ENCODE data around the gene TMEM248. TPM values are rescaled to one million over a fixed set of nuclear protein-coding genes. Genes with fewer than 3 reads are reported as not detected.
A peak's percentile ranks its signal among the peaks of the same experiment; 100 is the strongest.
"Not testable (repeated sequence)": the region's sequence is repeated elsewhere in the genome, so short reads cannot be mapped to it uniquely, and the experiment has no call there.

The TMEM248 gene
- total RNA-seq, 2 donors from 2014 or later, result 67.4 to 85.7 TPM

DNA sequence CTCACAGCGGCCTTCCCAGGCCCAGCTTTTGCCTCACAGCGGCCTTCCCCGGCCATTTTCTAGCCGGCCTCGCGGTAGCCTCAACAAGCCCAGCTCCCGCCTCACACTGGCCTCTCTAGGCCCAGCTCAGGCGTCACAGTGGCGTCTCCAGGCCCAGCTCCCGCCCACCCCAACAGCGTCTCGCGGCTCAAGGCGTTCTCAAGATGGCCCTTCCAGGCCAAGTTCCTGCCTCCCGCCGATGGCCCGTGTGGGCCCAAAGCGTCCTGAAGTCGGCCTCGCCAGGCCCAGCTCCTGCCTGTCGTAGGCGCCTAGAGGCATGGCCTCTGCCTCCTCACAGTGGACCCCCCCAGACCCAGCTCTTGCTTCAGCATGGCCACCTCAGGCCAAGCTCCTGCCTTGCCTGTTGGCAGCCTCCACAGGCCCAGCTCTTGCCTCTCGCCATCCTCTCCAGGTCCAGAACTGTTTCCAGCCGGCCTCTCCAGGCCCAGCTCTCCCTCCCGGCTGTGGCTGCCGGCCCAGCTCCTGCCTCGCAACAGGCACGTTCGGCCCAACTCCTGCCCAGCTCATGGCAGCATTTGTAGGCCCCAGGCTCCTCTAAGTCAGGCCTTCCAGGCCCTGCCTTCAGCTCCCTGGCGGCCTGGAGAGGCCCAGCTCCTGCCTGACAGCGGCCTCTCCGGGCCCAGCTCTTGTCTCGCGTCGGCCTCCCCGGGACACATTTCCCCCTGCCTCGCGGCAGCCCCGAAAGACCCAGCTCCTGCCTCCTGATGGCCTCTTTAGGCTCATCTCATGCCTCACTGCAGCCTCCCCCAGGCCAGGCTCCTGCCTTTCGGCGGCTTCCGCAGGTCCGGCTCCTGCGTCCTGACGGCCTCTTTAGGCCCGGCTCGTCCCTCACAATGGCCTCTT is 18.8 kb upstream of the TMEM248 start:
- ATAC-seq (replicated peaks), result no peak
- Mint-ChIP-seq H3K4me3 (no peak overlapping the region), H3K36me3 (ENCODE audit: low read depth) (no peaks in the 10 kb centered on the region), H3K27me3 (no peaks in the 10 kb centered on the region), H3K4me1 (no peaks in the 10 kb centered on the region), H3K27ac (peak overlapping the region; percentile 17), H3K9me3 (no peaks in the 10 kb centered on the region)

- ATAC-seq (replicated peaks), result no peak
- Mint-ChIP-seq H3K4me1 (no peaks in the 10 kb centered on the region), H3K36me3 (ENCODE audit: low read depth) (no peaks in the 10 kb centered on the region), H3K27ac (no peak overlapping the region), H3K9me3 (no peaks in the 10 kb centered on the region), H3K27me3 (no peaks in the 10 kb centered on the region), H3K4me3 (no peak overlapping the region)
Measured at GRCh38 chr7:66902844-66903180, 18.2 kb upstream of the TMEM248 start.

DNA sequence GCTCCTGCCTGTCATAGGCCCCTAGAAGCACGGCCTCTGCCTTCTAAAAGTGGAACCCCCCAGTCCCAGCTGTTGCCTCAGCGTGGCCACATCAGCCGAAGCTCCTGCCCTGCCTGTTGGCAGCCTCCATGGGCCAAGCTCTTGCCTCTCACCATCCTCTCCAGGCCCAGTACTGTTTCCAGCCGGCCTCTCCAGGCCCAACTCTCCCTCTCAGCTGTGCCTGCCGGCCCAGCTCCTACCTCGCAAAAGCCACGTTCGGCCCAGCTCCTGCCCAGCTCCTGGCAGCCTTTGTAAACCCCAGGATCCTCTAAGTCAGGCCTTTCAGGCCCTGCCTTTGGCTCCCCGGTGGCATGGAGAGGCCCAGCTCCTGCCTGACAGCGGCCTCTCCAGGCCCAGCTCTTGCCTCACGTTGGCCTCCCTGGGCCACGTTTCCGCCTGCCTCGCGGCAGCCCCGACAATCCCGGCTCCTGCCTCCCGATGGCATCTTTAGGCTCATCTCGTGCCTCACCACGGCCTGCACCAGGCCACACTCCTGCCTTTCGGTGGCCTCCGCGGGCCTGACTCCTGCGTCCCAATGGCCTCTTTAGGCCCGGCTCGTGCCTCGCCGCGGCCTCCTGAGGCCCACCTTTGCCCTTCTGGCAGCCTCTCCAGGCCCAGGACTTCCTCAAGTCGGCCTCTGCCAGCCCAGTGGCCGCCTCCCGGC is 17.5 kb upstream of the TMEM248 start:
- Mint-ChIP-seq H3K36me3 (ENCODE audit: low read depth) (no peaks in the 10 kb centered on the region), H3K27me3 (no peaks in the 10 kb centered on the region), H3K27ac (no peak overlapping the region), H3K4me1 (no peaks in the 10 kb centered on the region), H3K4me3 (no peak overlapping the region), H3K9me3 (no peaks in the 10 kb centered on the region)
- no peak for ATAC-seq (replicated peaks)

GRCh38 chr7:66904063-66904593 is 16.9 kb upstream of the TMEM248 start:
- H3K9me3 Mint-ChIP-seq, result no peaks in the 10 kb centered on the region
- H3K27ac Mint-ChIP-seq, result no peak overlapping the region
- H3K27me3 Mint-ChIP-seq, result no peaks in the 10 kb centered on the region
- H3K36me3 Mint-ChIP-seq (ENCODE audit: low read depth), result no peaks in the 10 kb centered on the region
- H3K4me1 Mint-ChIP-seq, result no peaks in the 10 kb centered on the region
- H3K4me3 Mint-ChIP-seq, result no peak overlapping the region
- ATAC-seq (replicated peaks), result no peak

GRCh38 chr7:66905278-66905677 is 15.7 kb upstream of the TMEM248 start:
- no peak overlapping the region for H3K4me3 Mint-ChIP-seq
- H3K36me3 Mint-ChIP-seq (ENCODE audit: low read depth), result no peaks in the 10 kb centered on the region
- H3K4me1 Mint-ChIP-seq, result no peaks in the 10 kb centered on the region
- no peak for ATAC-seq (replicated peaks)
- H3K27me3 Mint-ChIP-seq, result no peaks in the 10 kb centered on the region
- peak overlapping the region; percentile 78 for H3K27ac Mint-ChIP-seq
- no peaks in the 10 kb centered on the region for H3K9me3 Mint-ChIP-seq

GRCh38 chr7:66905689-66906088 is 15.3 kb upstream of the TMEM248 start:
- H3K27ac Mint-ChIP-seq, result peak overlapping the region; percentile 78
- no peaks in the 10 kb centered on the region for H3K4me1 Mint-ChIP-seq
- H3K4me3 Mint-ChIP-seq, result no peak overlapping the region
- no peaks in the 10 kb centered on the region for H3K36me3 Mint-ChIP-seq (ENCODE audit: low read depth)
- H3K9me3 Mint-ChIP-seq, result no peaks in the 10 kb centered on the region
- no peak for ATAC-seq (replicated peaks)
- H3K27me3 Mint-ChIP-seq, result no peaks in the 10 kb centered on the region

DNA sequence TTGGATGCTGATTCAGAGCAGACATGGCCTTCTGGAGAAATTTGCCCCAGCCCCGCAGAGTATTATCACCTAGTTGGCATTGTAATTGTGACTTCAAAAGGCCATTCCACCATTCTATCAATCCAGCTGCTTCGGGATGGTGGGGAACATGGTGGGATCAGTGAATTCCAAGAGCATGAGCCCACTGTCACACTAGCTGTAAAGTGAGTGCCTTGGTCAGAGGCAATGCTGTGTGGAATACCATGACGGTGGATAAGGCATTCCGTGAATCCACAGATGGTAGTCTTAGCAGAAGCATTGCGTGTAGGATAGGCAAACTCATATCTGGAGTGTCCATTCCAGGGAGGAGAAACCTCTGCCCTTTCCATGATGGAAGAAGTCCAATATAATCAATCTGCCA is 13.3 kb upstream of the TMEM248 start:
- H3K4me1 Mint-ChIP-seq, result no peaks in the 10 kb centered on the region
- ATAC-seq (replicated peaks), result no peak
- H3K9me3 Mint-ChIP-seq, result no peaks in the 10 kb centered on the region
- H3K36me3 Mint-ChIP-seq (ENCODE audit: low read depth), result no peaks in the 10 kb centered on the region
- no peaks in the 10 kb centered on the region for H3K27me3 Mint-ChIP-seq
- no peak overlapping the region for H3K27ac Mint-ChIP-seq
- no peak overlapping the region for H3K4me3 Mint-ChIP-seq

DNA sequence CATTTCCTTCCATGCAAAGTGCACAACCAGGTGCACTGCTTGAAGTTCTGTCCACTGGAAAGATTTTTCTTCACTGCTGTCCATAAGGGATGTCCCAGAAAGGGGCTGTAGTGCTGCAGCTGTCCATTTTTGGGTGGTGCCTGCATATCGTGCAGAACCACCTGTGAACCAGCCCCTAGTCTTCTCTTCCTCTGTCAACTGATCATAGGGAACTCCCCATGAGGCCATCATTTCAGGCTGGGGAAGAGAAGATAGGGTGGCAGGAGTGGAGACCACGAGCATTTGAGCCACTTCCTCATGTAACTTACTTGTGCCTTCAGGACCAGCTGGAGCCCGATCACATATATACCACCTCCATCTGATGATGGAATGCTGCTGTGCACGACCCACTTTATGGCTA is 12.4 kb upstream of the TMEM248 start:
- H3K4me1 Mint-ChIP-seq; H3K9me3 Mint-ChIP-seq; H3K27ac Mint-ChIP-seq; H3K36me3 Mint-ChIP-seq (ENCODE audit: low read depth); ATAC-seq (replicated peaks); H3K4me3 Mint-ChIP-seq; H3K27me3 Mint-ChIP-seq: not testable (repeated sequence)

DNA sequence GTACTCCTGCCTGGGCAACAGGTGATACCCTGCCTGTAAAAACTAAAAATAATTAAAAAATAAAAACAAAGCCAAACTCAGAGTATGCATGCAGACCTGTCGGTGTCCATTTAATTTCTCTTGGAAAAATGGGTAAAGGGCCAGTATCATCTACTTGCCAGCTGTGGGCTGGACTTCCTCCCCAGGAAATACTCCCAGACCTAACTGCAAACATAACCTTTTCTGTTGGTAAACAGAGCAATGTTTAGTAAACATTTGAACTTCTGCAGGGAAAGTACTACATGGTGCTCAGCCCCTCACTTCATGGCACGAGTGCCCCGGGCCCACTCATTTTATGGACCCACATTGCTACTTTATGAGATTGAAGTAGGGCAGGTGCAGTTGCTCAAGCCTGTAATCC is 10.2 kb upstream of the TMEM248 start:
- no peak for ATAC-seq (replicated peaks)
- Mint-ChIP-seq H3K9me3 (no peaks in the 10 kb centered on the region), H3K4me3 (no peak overlapping the region), H3K27ac (no peak overlapping the region), H3K36me3 (ENCODE audit: low read depth) (no peaks in the 10 kb centered on the region), H3K27me3 (no peaks in the 10 kb centered on the region), H3K4me1 (no peaks in the 10 kb centered on the region)

DNA sequence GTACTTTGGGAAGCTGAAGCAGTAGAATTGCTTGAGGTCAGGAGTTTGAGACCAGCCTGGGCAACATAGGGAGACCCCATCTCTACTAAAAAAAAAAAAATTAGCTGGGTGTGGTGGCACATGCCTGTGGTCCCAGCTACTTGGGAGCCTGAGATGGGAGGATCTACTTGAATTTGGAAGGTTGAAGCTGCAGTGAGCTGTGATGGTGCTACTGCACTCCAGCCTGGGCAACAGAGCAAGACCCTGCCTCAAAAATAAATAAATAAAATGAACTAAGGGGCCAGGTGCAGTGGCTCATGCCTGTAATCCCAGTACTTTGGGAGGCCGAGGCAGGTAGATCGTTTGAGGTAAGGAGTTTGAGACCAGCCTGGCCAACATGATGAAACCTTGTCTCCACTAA is 9.8 kb upstream of the TMEM248 start:
- H3K27ac Mint-ChIP-seq; ATAC-seq (replicated peaks); H3K36me3 Mint-ChIP-seq (ENCODE audit: low read depth); H3K4me3 Mint-ChIP-seq; H3K4me1 Mint-ChIP-seq; H3K27me3 Mint-ChIP-seq; H3K9me3 Mint-ChIP-seq: not testable (repeated sequence)

DNA sequence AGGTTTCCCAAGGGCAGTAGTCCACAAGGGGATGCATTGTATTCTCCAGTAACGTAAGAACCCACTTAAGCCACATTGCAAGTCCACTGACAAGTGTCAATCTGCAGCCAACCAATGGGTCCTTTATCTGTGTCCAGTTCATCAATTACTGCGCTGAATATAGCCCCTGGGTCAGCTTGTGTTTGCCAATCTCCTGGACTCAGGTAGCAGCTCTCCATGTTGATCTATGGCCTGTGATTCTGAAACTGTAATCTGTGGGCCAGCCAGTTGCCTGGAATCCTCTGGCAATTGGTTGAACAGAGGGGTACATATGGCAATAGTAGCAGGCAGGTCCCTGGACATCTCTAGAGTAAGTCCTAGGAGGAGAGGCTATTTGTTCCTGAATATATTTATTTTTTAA is 8.8 kb upstream of the TMEM248 start:
- no peaks in the 10 kb centered on the region for H3K4me1 Mint-ChIP-seq
- H3K36me3 Mint-ChIP-seq (ENCODE audit: low read depth), result no peaks in the 10 kb centered on the region
- no peak overlapping the region for H3K27ac Mint-ChIP-seq
- no peak overlapping the region for H3K4me3 Mint-ChIP-seq
- H3K27me3 Mint-ChIP-seq, result no peaks in the 10 kb centered on the region
- no peaks in the 10 kb centered on the region for H3K9me3 Mint-ChIP-seq
- ATAC-seq (replicated peaks), result no peak

DNA sequence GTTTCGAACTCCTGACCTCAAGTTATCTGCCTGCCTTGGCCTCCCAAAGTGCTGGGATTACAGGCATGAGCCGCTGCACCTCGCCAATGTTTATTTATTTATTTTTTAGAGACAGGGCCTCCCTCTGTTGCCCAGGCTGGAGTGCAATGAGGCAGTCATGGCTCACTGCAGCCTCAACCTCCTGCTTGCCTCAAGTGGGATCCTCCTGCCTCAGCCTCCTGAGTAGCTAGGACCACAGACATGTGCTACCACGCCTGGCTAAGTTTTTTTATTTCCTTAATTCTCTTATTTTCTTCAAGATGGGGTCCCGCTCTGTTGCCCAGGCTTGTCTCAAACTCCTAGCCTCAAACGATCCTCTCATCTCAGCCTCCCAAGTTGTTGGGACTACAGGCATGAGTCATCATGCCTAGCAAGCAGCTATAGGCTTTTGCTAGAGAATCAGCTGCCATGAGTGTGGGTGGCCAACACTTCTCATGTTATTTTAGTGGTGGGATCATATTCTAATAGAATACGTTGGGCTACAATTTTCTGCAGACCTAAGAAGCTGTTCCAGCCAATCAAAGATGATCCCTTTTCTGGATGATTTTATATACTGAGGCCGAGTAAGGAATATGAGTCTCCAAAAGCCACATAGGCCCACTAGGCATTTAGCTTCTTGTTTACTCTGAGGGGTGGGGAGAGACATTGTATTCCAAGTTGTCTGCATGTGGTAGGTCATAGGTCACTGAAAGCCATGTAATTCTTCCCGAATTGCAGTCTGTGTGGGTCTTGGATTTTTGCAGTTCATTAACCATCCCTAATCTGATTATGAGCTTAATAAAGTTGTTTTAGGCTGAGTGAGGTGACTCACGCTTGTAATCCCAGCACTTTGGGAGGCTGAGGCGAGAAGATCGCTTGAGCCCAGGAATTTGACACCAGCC is 7.6 kb upstream of the TMEM248 start:
- Mint-ChIP-seq H3K4me3 (no peak overlapping the region), H3K9me3 (no peaks in the 10 kb centered on the region), H3K36me3 (ENCODE audit: low read depth) (no peaks in the 10 kb centered on the region)

DNA sequence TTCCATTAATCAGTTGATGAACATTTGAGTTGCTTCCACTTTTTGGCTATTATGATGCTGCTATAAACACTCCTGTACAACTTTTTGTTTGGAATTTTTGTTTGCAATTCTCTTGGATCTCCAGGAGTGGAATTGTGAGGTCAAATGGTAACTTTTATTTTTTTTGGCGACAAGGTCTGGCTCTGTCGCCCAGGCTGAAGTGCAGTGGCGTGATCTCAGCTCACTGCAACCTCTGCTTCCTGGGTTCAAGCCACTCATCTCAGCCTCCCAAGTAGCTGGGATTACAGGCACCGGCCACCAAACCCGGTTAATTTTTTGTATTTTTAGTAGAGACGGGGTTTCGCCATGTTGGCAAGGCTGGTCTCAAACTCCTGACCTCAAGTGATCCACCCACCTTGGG is 3.1 kb upstream of the TMEM248 start:
- ATAC-seq (replicated peaks); H3K4me1 Mint-ChIP-seq; H3K27me3 Mint-ChIP-seq; H3K9me3 Mint-ChIP-seq; H3K27ac Mint-ChIP-seq; H3K4me3 Mint-ChIP-seq: not testable (repeated sequence)
- peaks cover 21% of the 10 kb centered on the region for H3K36me3 Mint-ChIP-seq (ENCODE audit: low read depth)

More for the DNA sequence above, 7.6 kb upstream of the TMEM248 start:
- no peaks in the 10 kb centered on the region for H3K4me1 Mint-ChIP-seq
- H3K27ac Mint-ChIP-seq, result no peak overlapping the region
- no peak for ATAC-seq (replicated peaks)
- no peaks in the 10 kb centered on the region for H3K27me3 Mint-ChIP-seq

- Mint-ChIP-seq H3K27me3 (no peaks in the 10 kb centered on the region), H3K36me3 (ENCODE audit: low read depth) (peaks cover 22% of the 10 kb centered on the region), H3K4me3 (no peak overlapping the region), H3K27ac (no peak overlapping the region), H3K9me3 (no peaks in the 10 kb centered on the region), H3K4me1 (peaks cover 5% of the 10 kb centered on the region)
- ATAC-seq (replicated peaks), result no peak
Measured at GRCh38 chr7:66919304-66919703, 1.7 kb upstream of the TMEM248 start.

All from activated T-helper 17 cell treated with anti-CD3 and anti-CD28 coated beads, Interleukin-2, amount 50 U/mL, for 72 hours (primary cell).